ENCODE results near the gene SOHLH2.

DNA sequence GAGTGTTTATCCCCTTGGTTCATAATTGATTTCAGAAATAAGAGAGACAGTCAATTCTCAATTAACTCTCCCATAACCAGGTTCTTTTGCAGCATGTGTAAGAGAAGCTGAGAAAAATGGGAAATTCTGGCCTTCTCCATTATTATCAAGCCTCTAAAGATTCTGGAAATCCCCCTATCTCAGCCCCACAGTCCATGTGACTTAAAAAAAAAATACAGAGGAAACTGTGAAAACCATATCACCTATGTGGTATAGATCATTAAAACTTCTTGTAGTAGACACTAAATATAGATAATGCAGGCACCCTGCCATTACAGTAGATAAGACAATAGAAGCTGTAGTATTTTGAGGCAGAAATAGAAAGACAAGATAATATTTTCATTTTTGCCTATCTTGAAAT, 34.3 kb upstream of the SOHLH2 start:
- TF ChIP-seq, protein P1, sequence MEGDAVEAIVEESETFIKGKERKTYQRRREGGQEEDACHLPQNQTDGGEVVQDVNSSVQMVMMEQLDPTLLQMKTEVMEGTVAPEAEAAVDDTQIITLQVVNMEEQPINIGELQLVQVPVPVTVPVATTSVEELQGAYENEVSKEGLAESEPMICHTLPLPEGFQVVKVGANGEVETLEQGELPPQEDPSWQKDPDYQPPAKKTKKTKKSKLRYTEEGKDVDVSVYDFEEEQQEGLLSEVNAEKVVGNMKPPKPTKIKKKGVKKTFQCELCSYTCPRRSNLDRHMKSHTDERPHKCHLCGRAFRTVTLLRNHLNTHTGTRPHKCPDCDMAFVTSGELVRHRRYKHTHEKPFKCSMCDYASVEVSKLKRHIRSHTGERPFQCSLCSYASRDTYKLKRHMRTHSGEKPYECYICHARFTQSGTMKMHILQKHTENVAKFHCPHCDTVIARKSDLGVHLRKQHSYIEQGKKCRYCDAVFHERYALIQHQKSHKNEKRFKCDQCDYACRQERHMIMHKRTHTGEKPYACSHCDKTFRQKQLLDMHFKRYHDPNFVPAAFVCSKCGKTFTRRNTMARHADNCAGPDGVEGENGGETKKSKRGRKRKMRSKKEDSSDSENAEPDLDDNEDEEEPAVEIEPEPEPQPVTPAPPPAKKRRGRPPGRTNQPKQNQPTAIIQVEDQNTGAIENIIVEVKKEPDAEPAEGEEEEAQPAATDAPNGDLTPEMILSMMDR (IDR thresholded peaks at IDR 0.05; ENCODE audit: low read depth, low read length): no peak
- TF ChIP-seq POLR2A (IDR thresholded peaks at IDR 0.05; ENCODE audit: extremely low read depth, insufficient read length): no peak
- TF ChIP-seq, protein P2, sequence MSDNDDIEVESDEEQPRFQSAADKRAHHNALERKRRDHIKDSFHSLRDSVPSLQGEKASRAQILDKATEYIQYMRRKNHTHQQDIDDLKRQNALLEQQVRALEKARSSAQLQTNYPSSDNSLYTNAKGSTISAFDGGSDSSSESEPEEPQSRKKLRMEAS (IDR thresholded peaks at IDR 0.05; ENCODE audit: low read depth, low read length): no peak
- no peak for TF ChIP-seq MYC (IDR thresholded peaks at IDR 0.05; ENCODE audit: low read depth, low read length)
